ENCODE data around the gene APLNR. TPM values are rescaled to one million over a fixed set of nuclear protein-coding genes. Genes with fewer than 3 reads are reported as not detected.

Gene APLNR
- total and polyA plus RNA-seq, 2 of the 8 experiments (the other 6 are each of a cell fraction or from before 2014, with no cell fraction given), result 0.80 TPM; not detected in 1

- 61% methylated on average over 4 of the region's 4 CpGs; no CpG with 5 or more reads in 1 of the 2 experiments for WGBS, 2 experiments (ENCODE audit: extremely low coverage in 1 of 2, insufficient coverage in 1 of 2, insufficient read length in 1 of 2, insufficient replicate concordance in 2 of 2, low coverage in 1 of 2, low lambda C conversion rate in 2 of 2, missing lambda C conversion rate in 1 of 2)
- Histone ChIP-seq H2BK5ac (ENCODE audit: low read depth, low read length) (no peak overlapping the region), H3K27ac (ENCODE audit: low read depth, low read length) (no peak overlapping the region), H2BK20ac (ENCODE audit: low read length) (peak overlapping the region; percentile 76; the same call in 1 of the 2 replicates), H3K9ac (replicated peaks in 1 of 4; ENCODE audit: extremely low read depth in 1 of 4, low read depth in 3 of 4, low read length in 3 of 4) (no peak overlapping the region), H2BK120ac (replicated peaks; ENCODE audit: low read depth, low read length) (no peak overlapping the region), H3K18ac (ENCODE audit: extremely low read depth, low read length) (no peak overlapping the region), H3K9me3 (ENCODE audit: insufficient read depth in 2 of 2, low read depth in 1 of 2, low read length in 1 of 2) (peaks cover 4 to 11% of the 10 kb centered on the region in 2 experiments; a peak in 1 of 4 replicates), H3K79me2 (ENCODE audit: control insufficient read depth in 1 of 2, insufficient read depth in 2 of 2, low read length in 2 of 2) (no peaks in the 10 kb centered on the region), H3K14ac (ENCODE audit: insufficient read length) (no peak overlapping the region), H3K4me3 (ENCODE audit: extremely low read depth in 1 of 4, insufficient read depth in 2 of 4, low read depth in 3 of 4, low read length in 4 of 4) (no peak overlapping the region), H2AK5ac (ENCODE audit: low read depth, low read length) (no peak overlapping the region), H3K23me2 (ENCODE audit: low read depth, low read length) (no peaks in the 10 kb centered on the region), H3K23ac (ENCODE audit: insufficient read length) (no peak overlapping the region), H3K4ac (replicated peaks; ENCODE audit: insufficient read length, low read depth, low read length) (no peak overlapping the region), H2AFZ (ENCODE audit: low read length) (no peak overlapping the region), H3K79me1 (ENCODE audit: low read depth, low read length) (no peaks in the 10 kb centered on the region), H3K4me2 (ENCODE audit: insufficient read depth in 1 of 2, low read depth in 2 of 2, low read length in 2 of 2) (no peak overlapping the region), H3K36me3 (ENCODE audit: control insufficient read depth in 2 of 4, insufficient read depth in 4 of 4, low read length in 3 of 4) (0 out of 8 replicates have a peak, but pooled peaks cover 0 to 3% (median 0%) of the 10 kb centered on the region in 4 experiments), H3K27me3 (replicated peaks in 1 of 4; ENCODE audit: control insufficient read depth in 3 of 4, extremely low read depth in 1 of 4, insufficient read depth in 3 of 4, low read length in 3 of 4) (no peaks in the 10 kb centered on the region), H2BK12ac (ENCODE audit: low read depth, low read length) (no peak overlapping the region), H3K4me1 (replicated peaks in 1 of 4; ENCODE audit: control insufficient read depth in 3 of 4, insufficient read depth in 4 of 4, low read length in 3 of 4) (peaks cover 0 to 4% (median 0%) of the 10 kb centered on the region in 4 experiments; a peak in 3 of 7 replicates), H3K56ac (replicated peaks; ENCODE audit: insufficient read length, low read depth, low read length) (no peak overlapping the region), H4K20me1 (replicated peaks in 1 of 2; ENCODE audit: control insufficient read depth in 1 of 2, insufficient read depth in 2 of 2, low read length in 2 of 2) (no peaks in the 10 kb centered on the region), H4K8ac (ENCODE audit: extremely low read depth, insufficient read depth, low read length) (no peak overlapping the region), H4K5ac (ENCODE audit: insufficient read length, low read depth, low read length) (no peak overlapping the region), H2BK15ac (ENCODE audit: low read length) (no peak overlapping the region), H4K91ac (replicated peaks; ENCODE audit: insufficient read length, low read length) (no peak overlapping the region)
- no peak for DNase-seq (ENCODE audit: low read depth in 1 of 2, low spot score in 2 of 2)
- TF ChIP-seq HDAC6 (IDR thresholded peaks at IDR 0.05; ENCODE audit: low read depth, low read length) (no peak), BRCA1 (IDR thresholded peaks at IDR 0.05; ENCODE audit: low read depth, low read length) (no peak), RAD21 (IDR thresholded peaks at IDR 0.05 in 1 of 2, conservative IDR thresholded peaks at IDR 0.05 in 1 of 2; ENCODE audit: low read depth in 2 of 2, low read length in 2 of 2) (no peak), CBX5 (IDR thresholded peaks at IDR 0.05; ENCODE audit: low read depth, low read length) (no peak), RXRA (IDR thresholded peaks at IDR 0.05; ENCODE audit: insufficient read depth, low read depth, low read length) (no peak)
- ChIA-PET POLR2A (ENCODE audit: partially characterized antibody) (interaction anchor here (0.6 kb wide), 1 partner anchor 16 kb away, joined by 3 read pairs; no protein-coding TSS in a partner anchor), CTCF (ENCODE audit: partially characterized antibody) (interaction anchor here (0.8 to 33.7 kb wide), 4 partner anchors 11 to 136 kb away, joined by 3 to 942 read pairs (median 8); no protein-coding TSS in a partner anchor)
- no peak for FAIRE-seq
Observed at GRCh38 chr11:57262157-57262556, 25.1 kb upstream of the APLNR start.
